GM21825 (cell line): ENCODE results near the gene ALG8.
A peak's percentile ranks its signal among the peaks of the same experiment; 100 is the strongest.
"Not testable (repeated sequence)": the region's sequence is repeated elsewhere in the genome, so short reads cannot be mapped to it uniquely, and the experiment has no call there.

Experiments
- ATAC-seq: cut with Tn5 transposase; IDR thresholded peaks from one replicate; pipeline ENCODE4 v1.9.1; 2021; ENCODE audit warnings: mild to moderate bottlenecking, moderate library complexity; ENCODE audit not compliant: unreplicated experiment

Gene ALG8

GRCh38 chr11:78139422-78140391 lies at the start of gene ALG8:
TSS of gene ALG8 (minus strand) at chr11:78139626. CDS start at chr11:78139588, 38 bp downstream.
- peak; percentile 89 for ATAC-seq

- ATAC-seq = peak; percentile 95
Measured at GRCh38 chr11:78188286-78189173, 49.1 kb upstream of the ALG8 start, which contains the start of the genes KCTD21 and USP35. TSS of gene KCTD21 (minus strand) at chr11:78188626. CDS start at chr11:78174554, 14,072 bp downstream. TSS of gene USP35 (plus strand) at chr11:78188919. CDS start at chr11:78196246, 7,327 bp downstream.

GRCh38 chr11:78187366-78188285 lies 48.2 kb upstream of the ALG8 start:
- ATAC-seq = peak; percentile 17

- ATAC-seq = no peak
Measured at GRCh38 chr11:78181185-78181584, 41.8 kb upstream of the ALG8 start.

- no peak for ATAC-seq
Measured at GRCh38 chr11:78180751-78181150, 41.3 kb upstream of the ALG8 start.

- ATAC-seq = no peak
Measured at GRCh38 chr11:78179459-78180071, 40.1 kb upstream of the ALG8 start.

- no peak for ATAC-seq
Measured at GRCh38 chr11:78177216-78177615, 37.8 kb upstream of the ALG8 start.

- ATAC-seq = no peak
Measured at GRCh38 chr11:78176605-78177141, 37.2 kb upstream of the ALG8 start.

- not testable (repeated sequence) for ATAC-seq
Measured at GRCh38 chr11:78175862-78176261, 36.4 kb upstream of the ALG8 start.

GRCh38 chr11:78171951-78172350 lies 32.5 kb upstream of the ALG8 start:
- ATAC-seq = no peak

- ATAC-seq = no peak
Measured at GRCh38 chr11:78170874-78171549, 31.6 kb upstream of the ALG8 start.

- ATAC-seq = no peak
Measured at GRCh38 chr11:78170413-78170812, 31.0 kb upstream of the ALG8 start.

GRCh38 chr11:78168539-78169477 lies 29.4 kb upstream of the ALG8 start:
- no peak for ATAC-seq

- ATAC-seq = no peak
Measured at GRCh38 chr11:78166855-78167469, 27.5 kb upstream of the ALG8 start.

- ATAC-seq = no peak
Measured at GRCh38 chr11:78164471-78164870, 25.0 kb upstream of the ALG8 start.

GRCh38 chr11:78163828-78164227 lies 24.4 kb upstream of the ALG8 start:
- no peak for ATAC-seq

GRCh38 chr11:78161962-78162371 lies 22.5 kb upstream of the ALG8 start:
- ATAC-seq = no peak
